Inflammatory macrophage treated with lipopolysaccharide for 1 hour (primary cell): ENCODE results near the gene NARF.
A peak's percentile ranks its signal among the peaks of the same experiment; 100 is the strongest.
"Not testable (repeated sequence)": the region's sequence is repeated elsewhere in the genome, so short reads cannot be mapped to it uniquely, and the experiment has no call there.

Experiments
- DNase-seq, 2 donors: peaks; one replicate each; pipeline ENCODE4 v3.0.0-alpha.2; 2020 to 2022

Gene NARF

GRCh38 chr17:82458179-82458884 is at the start of gene NARF:
Gene NARF (plus strand): TSS chr17:82458741. CDS start chr17:82458804, 63 bp downstream.
- peak; percentile 96 to 98 for DNase-seq

- no peak for DNase-seq
These were observed 49.6 kb upstream of the NARF start for GRCh38 chr17:82408938-82409318.

GRCh38 chr17:82410014-82410716 is 48.4 kb upstream of the NARF start:
- no peak for DNase-seq

GRCh38 chr17:82411396-82412053 is 47.0 kb upstream of the NARF start:
- DNase-seq, result no peak

GRCh38 chr17:82412081-82412480 is 46.5 kb upstream of the NARF start:
- not testable (repeated sequence) for DNase-seq

GRCh38 chr17:82412535-82413520 is 45.7 kb upstream of the NARF start:
- no peak for DNase-seq

GRCh38 chr17:82414548-82415281 is 43.8 kb upstream of the NARF start:
- peak; percentile 45 to 91 for DNase-seq

GRCh38 chr17:82415336-82415735 is 43.2 kb upstream of the NARF start:
- no peak for DNase-seq

- DNase-seq, result no peak
These were observed 42.8 kb upstream of the NARF start for GRCh38 chr17:82415786-82416185.

GRCh38 chr17:82416264-82416663 is 42.3 kb upstream of the NARF start:
- DNase-seq, result no peak

- no peak for DNase-seq
These were observed 41.8 kb upstream of the NARF start for GRCh38 chr17:82416771-82417170.

- DNase-seq, result peak; percentile 74 to 81
These were observed 40.2 kb upstream of the NARF start, which contains the start of the genes HEXD and OGFOD3 for GRCh38 chr17:82418001-82418986. Gene HEXD (plus strand): TSS chr17:82418347. CDS start chr17:82419800, 1,453 bp downstream. Gene OGFOD3 (minus strand): TSS chr17:82418586. CDS start chr17:82418485, 101 bp downstream.

- DNase-seq, result peak; percentile 37 to 47
These were observed 39.0 kb upstream of the NARF start for GRCh38 chr17:82419540-82419939.

- peak; percentile 37 to 84 for DNase-seq
These were observed 34.3 kb upstream of the NARF start for GRCh38 chr17:82424001-82424862.

- DNase-seq, result no peak
These were observed 33.7 kb upstream of the NARF start for GRCh38 chr17:82424863-82425159.

- no peak for DNase-seq
These were observed 30.0 kb upstream of the NARF start for GRCh38 chr17:82428546-82428945.

- DNase-seq, result no peak
These were observed 28.7 kb upstream of the NARF start for GRCh38 chr17:82429824-82430223.

- no peak for DNase-seq
These were observed 26.5 kb upstream of the NARF start for GRCh38 chr17:82432017-82432416.

GRCh38 chr17:82433560-82434215 is 24.9 kb upstream of the NARF start:
- DNase-seq, result no peak
